Caco-2 (cell line): ENCODE measurements around the gene GOLPH3. TPM values are rescaled to one million over a fixed set of nuclear protein-coding genes. Genes with fewer than 3 reads are reported as not detected.

Source experiments
- BruUV-seq: library from RNA; stranded (reverse); fragments of 400-500 nt; replicated peaks from 2 replicates; lab custom pipeline; 2021; lab: Mats Ljungman, UMichigan
- CTCF ChIA-PET: fragments of 300-600 bp; sonication (Branson Sonifier 250); formaldehyde crosslinking; loops from one replicate; lab custom pipeline; 2022; ENCODE audit warnings: antibody characterized with exemption; lab: Charles Lee
- POLR2A ChIA-PET: fragments of 300-600 bp; sonication (Branson Sonifier 250); formaldehyde crosslinking; loops from one replicate; lab custom pipeline; 2022; ENCODE audit warnings: antibody characterized with exemption; lab: Charles Lee
- DNase-seq, 2 experiments: peaks; one replicate each; pipeline versions ENCODE4 v3.0.0 to v3.0.0-alpha.2; 2020 to 2022
- H3K27me3 ChIP-seq: replicated peaks from 2 replicates; pipeline ENCODE4 v1.6.0; 2011; ENCODE audit warnings: low read length; ENCODE audit not compliant: control insufficient read depth, insufficient read depth
- H3K36me3 ChIP-seq: 2 replicates; pipeline ENCODE4 v1.5.1; 2011; ENCODE audit warnings: low read length; ENCODE audit not compliant: control insufficient read depth, insufficient read depth
- H3K4me1 ChIP-seq: fragments of 250-450 bp; sonication (Bioruptor Pico); 2 replicates; pipeline ENCODE4 v1.5.1; 2020; ENCODE audit warnings: mild to moderate bottlenecking
- H3K4me3 ChIP-seq: 2 replicates; pipeline ENCODE4 v1.5.1; 2011; ENCODE audit warnings: low read depth, mild to moderate bottlenecking, control low read depth, low read length
- H3K9me3 ChIP-seq: fragments of 250-450 bp; sonication (Bioruptor Pico); 2 replicates; pipeline ENCODE4 v1.5.1; 2020; ENCODE audit warnings: mild to moderate bottlenecking, moderate library complexity
- H3K27ac Mint-ChIP-seq: one replicate; pipeline ENCODE4 v1.8.0; 2022; ENCODE audit warnings: mixed read lengths; ENCODE audit not compliant: unreplicated experiment
- H3K27me3 Mint-ChIP-seq: one replicate; pipeline ENCODE4 v1.8.0; 2022; ENCODE audit warnings: mixed read lengths; ENCODE audit not compliant: insufficient read depth, unreplicated experiment
- H3K36me3 Mint-ChIP-seq: one replicate; pipeline ENCODE4 v1.8.0; 2022; ENCODE audit warnings: mild to moderate bottlenecking, mixed read lengths; ENCODE audit not compliant: insufficient read depth, unreplicated experiment
- H3K4me1 Mint-ChIP-seq: one replicate; pipeline ENCODE4 v1.8.0; 2022; ENCODE audit warnings: low read depth, mixed read lengths; ENCODE audit not compliant: unreplicated experiment
- H3K4me3 Mint-ChIP-seq: one replicate; pipeline ENCODE4 v1.8.0; 2022; ENCODE audit warnings: mild to moderate bottlenecking, moderate library complexity, mixed read lengths; ENCODE audit not compliant: unreplicated experiment
- H3K9me3 Mint-ChIP-seq: one replicate; pipeline ENCODE4 v1.8.0; 2022; ENCODE audit warnings: mixed read lengths; ENCODE audit not compliant: unreplicated experiment
- intact Hi-C: fragments of 100-400 bp; cut with micrococcal nuclease; formaldehyde crosslinking; loops from one replicate; pipeline ENCODE4 v1.10.0; 2022; ENCODE audit not compliant: unreplicated experiment
- total RNA-seq: library from RNA; stranded (reverse); gene quantifications from 2 replicates; pipeline ENCODE4 v1.2.3, GENCODE V29; 2022
- TF ChIP-seq, protein P1 (sequence below), 2 experiments: fragments of 200-600 bp in 1 of 2; IDR thresholded peaks; 1 replicate in 1 of 2; 2 replicates in 1 of 2; pipeline versions ENCODE4 v1.5.1 to v1.8.0; 2011 to 2022; ENCODE audit warnings: antibody characterized with exemption in 1 of 2, control low read depth in 1 of 2, inconsistent platforms in 1 of 2, low read depth in 1 of 2, low read length in 1 of 2, mild to moderate bottlenecking in 1 of 2, moderate library complexity in 1 of 2; ENCODE audit not compliant: insufficient read depth in 1 of 2, severe bottlenecking in 1 of 2, unreplicated experiment in 1 of 2

Gene GOLPH3
- total RNA-seq, 1 experiment from 2014 or later: 122 TPM

DNA sequence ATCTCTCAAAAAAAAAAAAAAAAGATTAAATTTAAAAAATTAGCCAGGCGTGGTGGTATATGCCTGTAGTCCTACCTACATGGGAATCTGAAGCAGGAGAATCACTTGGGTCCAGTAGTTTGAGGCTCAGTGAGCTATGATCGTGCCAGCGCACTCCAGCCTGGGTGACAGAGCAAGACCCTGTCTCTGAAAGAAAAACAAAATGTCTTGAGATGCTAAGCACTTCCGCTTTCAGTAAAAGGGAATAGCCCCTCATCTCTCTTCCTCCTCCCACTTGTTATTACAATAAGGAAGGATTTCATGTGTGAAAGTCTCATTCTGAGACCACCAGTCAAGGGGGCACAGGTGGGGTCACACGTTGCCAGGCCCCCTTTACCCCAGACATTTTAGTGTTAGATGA lies 79.4 kb downstream of the GOLPH3 start:
- DNase-seq: no peak
- Histone ChIP-seq H3K27me3 (no peaks in the 10 kb centered on the region), H3K36me3 (no peaks in the 10 kb centered on the region), H3K4me1 (no peaks in the 10 kb centered on the region), H3K4me3 (no peak overlapping the region), H3K9me3 (no peaks in the 10 kb centered on the region)
- no peaks in the 10 kb centered on the region for H3K27me3 Mint-ChIP-seq
- ChIA-PET CTCF (interaction anchor here (0.6 kb wide), 1 partner anchor 200 kb away, joined by 3 read pairs; no protein-coding TSS in a partner anchor), POLR2A (no interaction called here)
- no peaks in the 10 kb centered on the region for H3K4me1 Mint-ChIP-seq
- H3K36me3 Mint-ChIP-seq: peaks cover 51% of the 10 kb centered on the region
- H3K4me3 Mint-ChIP-seq: no peak overlapping the region
- peak overlapping the region; percentile 29 for H3K27ac Mint-ChIP-seq
- intact Hi-C loops: loop anchor here (5.0 kb wide), 2 partner anchors 167 to 562 kb away; partner anchors contain the start of genes C5orf22 and DROSHA
- TF ChIP-seq, protein P1, sequence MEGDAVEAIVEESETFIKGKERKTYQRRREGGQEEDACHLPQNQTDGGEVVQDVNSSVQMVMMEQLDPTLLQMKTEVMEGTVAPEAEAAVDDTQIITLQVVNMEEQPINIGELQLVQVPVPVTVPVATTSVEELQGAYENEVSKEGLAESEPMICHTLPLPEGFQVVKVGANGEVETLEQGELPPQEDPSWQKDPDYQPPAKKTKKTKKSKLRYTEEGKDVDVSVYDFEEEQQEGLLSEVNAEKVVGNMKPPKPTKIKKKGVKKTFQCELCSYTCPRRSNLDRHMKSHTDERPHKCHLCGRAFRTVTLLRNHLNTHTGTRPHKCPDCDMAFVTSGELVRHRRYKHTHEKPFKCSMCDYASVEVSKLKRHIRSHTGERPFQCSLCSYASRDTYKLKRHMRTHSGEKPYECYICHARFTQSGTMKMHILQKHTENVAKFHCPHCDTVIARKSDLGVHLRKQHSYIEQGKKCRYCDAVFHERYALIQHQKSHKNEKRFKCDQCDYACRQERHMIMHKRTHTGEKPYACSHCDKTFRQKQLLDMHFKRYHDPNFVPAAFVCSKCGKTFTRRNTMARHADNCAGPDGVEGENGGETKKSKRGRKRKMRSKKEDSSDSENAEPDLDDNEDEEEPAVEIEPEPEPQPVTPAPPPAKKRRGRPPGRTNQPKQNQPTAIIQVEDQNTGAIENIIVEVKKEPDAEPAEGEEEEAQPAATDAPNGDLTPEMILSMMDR (IDR thresholded peaks at IDR 0.05; ENCODE audit: insufficient read depth in 1 of 2, low read depth in 1 of 2, low read length in 1 of 2, severe bottlenecking in 1 of 2, unreplicated experiment in 1 of 2): no peak
- no TSS peak for BruUV-seq
- no peaks in the 10 kb centered on the region for H3K9me3 Mint-ChIP-seq

DNA sequence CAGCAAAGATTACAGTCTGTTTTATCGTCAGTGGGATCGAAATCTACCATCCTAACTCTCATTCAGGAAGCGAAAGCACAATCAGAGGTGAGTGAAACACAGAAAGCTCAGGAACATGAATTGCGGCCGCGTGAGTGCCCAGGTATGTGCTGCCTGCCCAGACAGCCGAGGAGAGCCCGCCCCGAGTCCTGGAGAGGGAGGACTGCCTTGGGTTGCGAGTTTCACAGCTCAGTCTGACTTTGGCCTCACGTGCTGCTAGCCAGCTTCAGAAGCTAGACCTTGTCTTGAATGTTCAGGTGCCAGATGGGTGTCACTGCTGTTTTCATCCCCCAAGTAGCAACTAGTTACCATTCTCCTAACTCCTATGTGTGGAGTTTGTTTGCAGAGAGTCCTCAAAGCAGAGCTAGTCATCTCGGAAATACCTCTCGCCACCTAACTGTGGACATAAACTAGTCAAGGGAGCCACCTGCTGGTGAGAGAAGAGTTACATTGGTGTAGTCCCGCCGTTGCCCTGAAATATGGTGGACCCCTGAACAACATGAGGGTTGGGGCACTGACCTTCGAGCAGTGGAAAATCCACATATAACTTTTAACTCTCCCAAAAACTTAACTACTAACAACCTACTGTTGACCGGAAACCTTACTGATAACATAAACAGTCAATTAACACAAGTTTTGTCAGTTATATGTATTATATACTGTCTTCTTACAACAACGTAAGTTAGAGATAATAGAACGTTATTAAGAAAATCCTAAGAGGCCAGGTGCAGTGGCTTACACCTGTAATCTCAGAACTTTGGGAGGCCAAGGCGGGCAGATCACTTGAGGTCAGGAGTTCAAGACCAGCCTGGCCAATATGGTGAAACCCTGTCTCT lies 80.9 kb downstream of the GOLPH3 start:
- H3K9me3 ChIP-seq: no peaks in the 10 kb centered on the region
- POLR2A ChIA-PET: no interaction called here
- no peaks in the 10 kb centered on the region for H3K9me3 Mint-ChIP-seq
- H3K4me1 ChIP-seq: no peaks in the 10 kb centered on the region
- H3K4me1 Mint-ChIP-seq: no peaks in the 10 kb centered on the region
- H3K4me3 Mint-ChIP-seq: no peak overlapping the region
- no TSS peak for BruUV-seq
- TF ChIP-seq, protein P1 (IDR thresholded peaks at IDR 0.05; ENCODE audit: insufficient read depth in 1 of 2, low read depth in 1 of 2, low read length in 1 of 2, severe bottlenecking in 1 of 2, unreplicated experiment in 1 of 2): peak; percentile 63 to 75
- H3K27ac Mint-ChIP-seq: no peak overlapping the region
- no peaks in the 10 kb centered on the region for H3K36me3 ChIP-seq
- intact Hi-C loops: loop anchor here (1.0 to 5.0 kb wide), 4 partner anchors 166 to 561 kb away; partner anchors contain the start of genes C5orf22 and DROSHA
- CTCF ChIA-PET: interaction anchor here (0.6 to 1.6 kb wide), 13 partner anchors 14 to 614 kb away, joined by 3 to 17 read pairs (median 4); no protein-coding TSS in a partner anchor
- peak; percentile 73 to 75 for DNase-seq
- H3K27me3 ChIP-seq: no peaks in the 10 kb centered on the region
- no peaks in the 10 kb centered on the region for H3K27me3 Mint-ChIP-seq
- peaks cover 45% of the 10 kb centered on the region for H3K36me3 Mint-ChIP-seq
- H3K4me3 ChIP-seq: no peak overlapping the region

DNA sequence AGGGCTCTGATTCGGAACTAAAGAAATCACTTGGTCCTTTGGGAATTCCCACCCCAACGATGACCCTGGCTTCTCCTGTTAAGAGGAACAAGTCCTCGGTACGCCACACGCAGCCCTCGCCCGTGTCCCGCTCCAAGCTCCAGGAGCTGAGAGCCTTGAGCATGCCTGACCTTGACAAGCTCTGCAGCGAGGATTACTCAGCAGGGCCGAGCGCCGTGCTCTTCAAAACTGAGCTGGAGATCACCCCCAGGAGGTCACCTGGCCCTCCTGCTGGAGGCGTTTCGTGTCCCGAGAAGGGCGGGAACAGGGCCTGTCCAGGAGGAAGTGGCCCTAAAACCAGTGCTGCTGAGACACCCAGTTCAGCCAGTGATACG lies 83.4 kb downstream of the GOLPH3 start:
- Histone ChIP-seq H3K4me3 (no peak overlapping the region), H3K4me1 (no peaks in the 10 kb centered on the region), H3K36me3 (no peaks in the 10 kb centered on the region), H3K9me3 (no peaks in the 10 kb centered on the region), H3K27me3 (no peaks in the 10 kb centered on the region)
- no peak for DNase-seq
- no peaks in the 10 kb centered on the region for H3K9me3 Mint-ChIP-seq
- TF ChIP-seq, protein P1 (IDR thresholded peaks at IDR 0.05; ENCODE audit: insufficient read depth in 1 of 2, low read depth in 1 of 2, low read length in 1 of 2, severe bottlenecking in 1 of 2, unreplicated experiment in 1 of 2): no peak
- no peaks in the 10 kb centered on the region for H3K4me1 Mint-ChIP-seq
- intact Hi-C loops: loop anchor here (5.0 kb wide), 2 partner anchors 163 to 558 kb away; partner anchors contain the start of genes C5orf22 and DROSHA
- H3K27ac Mint-ChIP-seq: no peak overlapping the region
- H3K4me3 Mint-ChIP-seq: no peak overlapping the region
- BruUV-seq: no TSS peak
- ChIA-PET POLR2A (no interaction called here), CTCF (no interaction called here)
- no peaks in the 10 kb centered on the region for H3K27me3 Mint-ChIP-seq
- H3K36me3 Mint-ChIP-seq: peaks cover 31% of the 10 kb centered on the region
